CD4-positive, alpha-beta T cell (primary cell): ENCODE results near the gene MAPT. TPM values are rescaled to one million over a fixed set of nuclear protein-coding genes. Genes with fewer than 3 reads are reported as not detected.

Source experiments
- ATAC-seq: fragments of 200-7000 bp; cut with Tn5 transposase; one replicate; pipeline ENCODE4 v1.10.0; 2022; ENCODE audit warnings: mild to moderate bottlenecking; ENCODE audit not compliant: poor library complexity
- CTCF ChIA-PET: fragments of 350-600 bp; sonication (Branson Sonifier 250); formaldehyde crosslinking; loops from one replicate; lab custom pipeline; 2021; ENCODE audit warnings: antibody characterized with exemption, inconsistent platforms; lab: Charles Lee
- POLR2A ChIA-PET: fragments of 350-600 bp; sonication (Branson Sonifier 250); formaldehyde crosslinking; loops from one replicate; lab custom pipeline; 2021; ENCODE audit warnings: antibody characterized with exemption, inconsistent platforms; lab: Charles Lee
- DNase-seq, 14 experiments: peaks; one replicate each; pipeline ENCODE4 v3.0.0-alpha.2; 2013 to 2020; ENCODE audit warnings: mixed read lengths in 2 of 14
- H3K27ac ChIP-seq, 2 donors: one replicate each; pipeline versions ENCODE4 v1.5.1 to v1.7.0; 2013; ENCODE audit warnings: low read length in 2 of 2, low read depth in 1 of 2, mild to moderate bottlenecking in 1 of 2
- H3K27me3 ChIP-seq, 2 experiments: 1 replicate in 1 of 2; 2 replicates in 1 of 2; pipeline versions ENCODE4 v1.6.1 to v1.7.0; 2013; ENCODE audit warnings: low read length in 2 of 2, control low read depth in 1 of 2, mild to moderate bottlenecking in 1 of 2, moderate library complexity in 1 of 2; ENCODE audit not compliant: insufficient read depth in 2 of 2, control insufficient read depth in 1 of 2
- H3K36me3 ChIP-seq: one replicate; pipeline ENCODE4 v1.6.1; 2013; ENCODE audit warnings: low read length, control low read depth; ENCODE audit not compliant: insufficient read depth
- H3K4me1 ChIP-seq: one replicate; pipeline ENCODE4 v1.6.1; 2013; ENCODE audit warnings: low read length, control low read depth; ENCODE audit not compliant: insufficient read depth
- H3K4me3 ChIP-seq: one replicate; pipeline ENCODE4 v1.5.1; 2013; ENCODE audit warnings: mild to moderate bottlenecking, low read length, moderate library complexity
- H3K9me3 ChIP-seq, 2 experiments: 1 replicate in 1 of 2; 2 replicates in 1 of 2; pipeline versions ENCODE4 v1.6.1 to v1.7.0; 2013; ENCODE audit warnings: low read length in 2 of 2, mild to moderate bottlenecking in 2 of 2, control low read depth in 1 of 2, moderate library complexity in 1 of 2; ENCODE audit not compliant: control insufficient read depth in 1 of 2, insufficient read depth in 1 of 2
- H3K27ac Mint-ChIP-seq: one replicate; pipeline ENCODE4 v1.8.0; 2020; ENCODE audit warnings: mixed read lengths
- H3K27me3 Mint-ChIP-seq: one replicate; pipeline ENCODE4 v1.8.0; 2021; ENCODE audit warnings: mixed read lengths
- H3K36me3 Mint-ChIP-seq: one replicate; pipeline ENCODE4 v1.8.0; 2021; ENCODE audit warnings: low read depth, mixed read lengths
- H3K4me1 Mint-ChIP-seq: one replicate; pipeline ENCODE4 v1.8.0; 2021; ENCODE audit warnings: low read depth, mixed read lengths
- H3K4me3 Mint-ChIP-seq: one replicate; pipeline ENCODE4 v1.8.0; 2020; ENCODE audit warnings: mild to moderate bottlenecking, mixed read lengths
- H3K9me3 Mint-ChIP-seq: one replicate; pipeline ENCODE4 v1.8.0; 2020; ENCODE audit warnings: mixed read lengths
- intact Hi-C, 2 experiments: fragments of 100-400 bp; cut with DNase I in 1 of 2; cut with micrococcal nuclease in 1 of 2; formaldehyde crosslinking; loops; one replicate each; pipeline versions ENCODE4 v1.15.1 to v1.9.0; 2023 to 2025; cut with DNase I, micrococcal nuclease
- total RNA-seq, 174 experiments: library from RNA in 2 of 174; stranded (reverse) in 2 of 174; gene quantifications; one replicate each; pipeline ENCODE4 v1.2.3 and lab custom pipeline; 2021 to 2026
- TF ChIP-seq, protein P1 (sequence below): fragments of 200-600 bp; IDR thresholded peaks from one replicate; pipeline ENCODE4 v1.8.0; 2022; ENCODE audit warnings: antibody characterized with exemption, mild to moderate bottlenecking

The MAPT gene
- total RNA-seq, 2 experiments from 2014 or later, result 0.41 to 0.53 TPM

DNA sequence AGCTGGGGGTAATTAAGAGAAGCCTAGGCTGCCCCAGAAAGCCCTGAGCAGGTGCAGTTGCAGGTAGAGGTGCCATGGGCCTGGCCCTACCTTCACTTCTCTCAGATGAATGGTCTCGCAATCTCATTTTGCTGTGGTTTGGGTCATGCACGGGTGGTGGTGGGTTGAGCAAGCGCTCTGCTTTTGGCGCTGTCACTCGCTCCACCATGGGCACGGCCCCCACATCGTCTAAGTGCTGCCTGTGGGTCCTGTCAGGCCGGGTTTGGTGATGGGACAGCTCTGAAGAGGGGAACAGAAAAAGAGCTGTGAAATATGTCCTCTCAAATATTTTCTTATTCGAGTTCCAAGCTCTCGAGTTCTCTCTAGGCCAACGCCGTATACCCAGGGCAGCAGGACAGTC lies 144.6 kb downstream of the MAPT start:
- CTCF ChIA-PET, result interaction anchor here (1.2 kb wide), 1 partner anchor 174 kb away, joined by 4 read pairs; no protein-coding TSS in a partner anchor
- Histone ChIP-seq H3K4me1 (no peaks in the 10 kb centered on the region), H3K27ac (no peak overlapping the region), H3K9me3 (no peaks in the 10 kb centered on the region), H3K36me3 (peaks cover 97% of the 10 kb centered on the region), H3K27me3 (no peaks in the 10 kb centered on the region), H3K4me3 (no peak overlapping the region)
- TF ChIP-seq, protein P1, sequence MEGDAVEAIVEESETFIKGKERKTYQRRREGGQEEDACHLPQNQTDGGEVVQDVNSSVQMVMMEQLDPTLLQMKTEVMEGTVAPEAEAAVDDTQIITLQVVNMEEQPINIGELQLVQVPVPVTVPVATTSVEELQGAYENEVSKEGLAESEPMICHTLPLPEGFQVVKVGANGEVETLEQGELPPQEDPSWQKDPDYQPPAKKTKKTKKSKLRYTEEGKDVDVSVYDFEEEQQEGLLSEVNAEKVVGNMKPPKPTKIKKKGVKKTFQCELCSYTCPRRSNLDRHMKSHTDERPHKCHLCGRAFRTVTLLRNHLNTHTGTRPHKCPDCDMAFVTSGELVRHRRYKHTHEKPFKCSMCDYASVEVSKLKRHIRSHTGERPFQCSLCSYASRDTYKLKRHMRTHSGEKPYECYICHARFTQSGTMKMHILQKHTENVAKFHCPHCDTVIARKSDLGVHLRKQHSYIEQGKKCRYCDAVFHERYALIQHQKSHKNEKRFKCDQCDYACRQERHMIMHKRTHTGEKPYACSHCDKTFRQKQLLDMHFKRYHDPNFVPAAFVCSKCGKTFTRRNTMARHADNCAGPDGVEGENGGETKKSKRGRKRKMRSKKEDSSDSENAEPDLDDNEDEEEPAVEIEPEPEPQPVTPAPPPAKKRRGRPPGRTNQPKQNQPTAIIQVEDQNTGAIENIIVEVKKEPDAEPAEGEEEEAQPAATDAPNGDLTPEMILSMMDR, result no peak
- no peak overlapping the region for H3K4me3 Mint-ChIP-seq
- no peaks in the 10 kb centered on the region for H3K9me3 Mint-ChIP-seq
- no peak for ATAC-seq
- H3K36me3 Mint-ChIP-seq, result peaks cover 96% of the 10 kb centered on the region
- intact Hi-C loops, result no loop called here
- peak overlapping the region; percentile 45 for H3K27ac Mint-ChIP-seq
- POLR2A ChIA-PET, result no interaction called here
- H3K27me3 Mint-ChIP-seq, result no peaks in the 10 kb centered on the region
- DNase-seq, result no peak
- peaks cover 6% of the 10 kb centered on the region for H3K4me1 Mint-ChIP-seq

DNA sequence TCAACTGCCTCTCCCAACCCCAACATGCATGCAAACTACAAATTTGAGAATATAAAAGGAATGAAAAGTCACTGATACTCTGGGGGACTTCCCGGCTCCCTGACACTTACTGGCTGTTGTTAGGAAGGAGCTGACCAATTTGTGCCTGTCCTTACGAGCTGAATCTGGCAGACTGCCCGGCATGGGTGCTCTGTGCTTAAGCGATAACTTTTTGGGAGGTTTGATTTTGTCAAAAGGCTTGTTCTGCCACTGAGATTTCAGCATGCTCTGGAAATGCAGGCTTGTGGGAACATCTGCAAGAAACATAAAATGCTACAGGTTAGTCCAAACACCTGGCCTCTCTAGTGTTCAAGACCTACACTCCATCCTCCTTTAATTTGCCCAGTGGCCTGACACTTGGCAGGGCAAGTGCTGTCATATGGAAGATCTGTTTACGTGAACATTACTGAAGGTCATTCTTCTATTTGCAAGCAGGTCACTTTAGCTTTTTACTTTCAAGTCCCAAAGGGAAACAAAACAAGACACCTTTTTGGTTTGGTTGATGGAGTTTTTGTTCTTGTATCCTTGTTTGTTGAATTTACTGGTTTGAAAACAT lies 145.3 kb downstream of the MAPT start:
- peaks cover 96% of the 10 kb centered on the region for H3K36me3 Mint-ChIP-seq
- POLR2A ChIA-PET, result no interaction called here

DNA sequence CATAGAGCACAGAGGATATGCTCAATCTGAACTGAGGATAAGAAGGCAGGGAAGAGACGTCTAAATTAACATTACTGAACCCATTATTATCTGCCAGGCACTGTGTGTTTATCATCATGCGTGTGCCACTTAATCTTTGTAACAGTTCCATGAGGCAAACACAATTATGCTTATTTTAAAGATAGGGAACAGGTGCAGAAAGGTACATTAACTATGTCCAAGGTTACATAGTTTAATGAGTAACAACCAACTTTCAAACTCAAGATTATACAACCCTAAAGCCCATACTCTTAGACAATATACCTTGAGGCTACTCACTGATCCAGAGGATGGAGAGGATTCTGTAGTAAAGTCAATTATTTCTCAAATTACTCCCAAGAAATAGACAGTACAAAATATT lies 147.9 kb downstream of the MAPT start:
- no peaks in the 10 kb centered on the region for H3K9me3 Mint-ChIP-seq
- POLR2A ChIA-PET, result no interaction called here
- no peaks in the 10 kb centered on the region for H3K27me3 Mint-ChIP-seq
- Histone ChIP-seq H3K27ac (no peak overlapping the region), H3K36me3 (peaks cover 92% of the 10 kb centered on the region), H3K4me1 (no peaks in the 10 kb centered on the region), H3K4me3 (no peak overlapping the region), H3K9me3 (no peaks in the 10 kb centered on the region), H3K27me3 (no peaks in the 10 kb centered on the region)
- DNase-seq, result no peak
- H3K4me3 Mint-ChIP-seq, result no peak overlapping the region
- H3K36me3 Mint-ChIP-seq, result peaks cover 90% of the 10 kb centered on the region
- TF ChIP-seq, protein P1, result no peak
- H3K4me1 Mint-ChIP-seq, result peaks cover 18% of the 10 kb centered on the region
- no peak overlapping the region for H3K27ac Mint-ChIP-seq
- intact Hi-C loops, result no loop called here
- ATAC-seq, result no peak
- CTCF ChIA-PET, result interaction anchor here (0.9 to 1.3 kb wide), 2 partner anchors 8 to 152 kb away, joined by 3 read pairs; no protein-coding TSS in a partner anchor

More for the DNA sequence above, 145.3 kb downstream of the MAPT start:
- H3K4me1 Mint-ChIP-seq, result peaks cover 13% of the 10 kb centered on the region
- no peaks in the 10 kb centered on the region for H3K9me3 ChIP-seq
- peak overlapping the region; percentile 58 for H3K27ac Mint-ChIP-seq
- H3K27ac ChIP-seq, result no peak overlapping the region
- no peaks in the 10 kb centered on the region for H3K27me3 ChIP-seq
- H3K36me3 ChIP-seq, result peaks cover 97% of the 10 kb centered on the region
- H3K4me1 ChIP-seq, result no peaks in the 10 kb centered on the region
- H3K4me3 Mint-ChIP-seq, result no peak overlapping the region
- no peaks in the 10 kb centered on the region for H3K9me3 Mint-ChIP-seq
- CTCF ChIA-PET, result interaction anchor here (1.2 kb wide), 1 partner anchor 173 kb away, joined by 4 read pairs; no protein-coding TSS in a partner anchor
- H3K4me3 ChIP-seq, result no peak overlapping the region
- DNase-seq (no peak), ATAC-seq (no peak)
- H3K27me3 Mint-ChIP-seq, result no peaks in the 10 kb centered on the region
- intact Hi-C loops, result no loop called here
- TF ChIP-seq, protein P1, result no peak
